Kidney epithelial cell (primary cell): ENCODE data around the gene YJU2. TPM values are rescaled to one million over a fixed set of nuclear protein-coding genes. Genes with fewer than 3 reads are reported as not detected.

ENCODE experiments used
- DNase-seq: peaks from one replicate; pipeline ENCODE4 v3.0.0-alpha.2; 2010; ENCODE audit warnings: low read depth
- H3K27me3 ChIP-seq: 2 replicates; pipeline ENCODE4 v1.6.0; 2011; ENCODE audit warnings: low read length; ENCODE audit not compliant: control insufficient read depth, insufficient read depth
- H3K36me3 ChIP-seq: 2 replicates; pipeline ENCODE4 v1.5.1; 2011; ENCODE audit warnings: low read length; ENCODE audit not compliant: control insufficient read depth, insufficient read depth
- H3K4me3 ChIP-seq: 2 replicates; pipeline ENCODE4 v1.5.1; 2011; ENCODE audit warnings: low read depth, mild to moderate bottlenecking, control low read depth, low read length
- CTCF ChIP-seq: IDR thresholded peaks from 2 replicates; pipeline ENCODE4 v1.5.1; 2011; ENCODE audit warnings: mild to moderate bottlenecking, moderate library complexity, low read length, control low read depth, inconsistent platforms; ENCODE audit not compliant: insufficient read depth, poor library complexity, severe bottlenecking
- total RNA-seq: library from RNA; depleted of rRNA; stranded (reverse); fragments of >200 nt; gene quantifications from 2 replicates; pipeline ENCODE4 v1.2.3, GENCODE V29; 2015

Gene YJU2
- total RNA-seq, 1 donor from 2014 or later, result 33.0 TPM

GRCh38 chr19:4292515-4292914 is 45.6 kb downstream of the YJU2 start:
- Histone ChIP-seq H3K36me3 (no peaks in the 10 kb centered on the region), H3K4me3 (no peak overlapping the region), H3K27me3 (peaks cover 16% of the 10 kb centered on the region)
- no peak for DNase-seq
- no peak for TF ChIP-seq CTCF

GRCh38 chr19:4294389-4294788 is 47.5 kb downstream of the YJU2 start:
- Histone ChIP-seq H3K4me3 (no peak overlapping the region), H3K27me3 (peaks cover 16% of the 10 kb centered on the region), H3K36me3 (no peaks in the 10 kb centered on the region)
- TF ChIP-seq CTCF, result no peak
- no peak for DNase-seq

- TF ChIP-seq CTCF, result no peak
- H3K36me3 ChIP-seq, result no peaks in the 10 kb centered on the region
- H3K4me3 ChIP-seq, result no peak overlapping the region
- H3K27me3 ChIP-seq, result peaks cover 15% of the 10 kb centered on the region
- no peak for DNase-seq
Measured at GRCh38 chr19:4295972-4296771, 49.3 kb downstream of the YJU2 start.

- no peak for DNase-seq
- Histone ChIP-seq H3K27me3 (peaks cover 14% of the 10 kb centered on the region), H3K4me3 (no peak overlapping the region), H3K36me3 (no peaks in the 10 kb centered on the region)
- TF ChIP-seq CTCF, result no peak
Measured at GRCh38 chr19:4297901-4298809, 51.3 kb downstream of the YJU2 start.

- no peak for DNase-seq
- Histone ChIP-seq H3K4me3 (no peak overlapping the region), H3K27me3 (peaks cover 14% of the 10 kb centered on the region), H3K36me3 (no peaks in the 10 kb centered on the region)
- TF ChIP-seq CTCF, result no peak
Measured at GRCh38 chr19:4298810-4299550, 52.1 kb downstream of the YJU2 start.
